GM12865 (cell line): Measurements from ENCODE around the gene DENND2A.
"Not testable (repeated sequence)": the region's sequence is repeated elsewhere in the genome, so short reads cannot be mapped to it uniquely, and the experiment has no call there.

Experiments
- DNase-seq: peaks from one replicate; pipeline ENCODE4 v3.0.0; 2010; ENCODE audit warnings: low read depth
- H3K4me3 ChIP-seq: 2 replicates; pipeline ENCODE4 v1.5.1; 2011; ENCODE audit warnings: mild to moderate bottlenecking, low read depth, low read length, control low read depth
- TF ChIP-seq, protein P1 (sequence below): IDR thresholded peaks from 2 replicates; pipeline ENCODE4 v1.5.1; 2011; ENCODE audit warnings: low read length, control low read depth, low read depth, inconsistent platforms; ENCODE audit not compliant: insufficient read depth; ENCODE audit errors: missing control alignments

The DENND2A gene

DNA sequence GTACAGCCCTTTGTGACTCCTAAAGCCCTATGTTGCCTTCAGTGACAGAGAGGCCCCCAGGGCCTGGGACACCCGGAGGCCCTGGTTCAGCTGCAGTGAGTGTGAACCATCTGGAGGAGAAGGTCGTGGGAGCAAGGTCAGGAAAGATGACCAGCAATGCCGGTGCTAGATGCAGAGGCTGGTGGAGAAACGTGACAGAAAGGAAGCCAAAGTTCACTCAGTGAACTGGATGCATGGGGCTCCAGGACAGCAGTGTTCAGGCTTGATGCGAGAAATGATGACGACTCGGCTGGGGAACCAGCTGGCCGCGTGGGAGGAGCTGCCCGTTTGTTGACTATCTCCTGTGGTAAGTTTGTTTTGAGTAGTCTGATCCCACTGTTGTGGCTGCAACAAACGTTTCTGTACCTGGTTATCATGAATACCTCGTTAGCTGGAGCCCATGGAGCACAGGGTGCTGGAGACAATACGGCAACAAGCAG, 107.2 kb downstream of the DENND2A start:
- no peak for DNase-seq
- no peak overlapping the region for H3K4me3 ChIP-seq
- TF ChIP-seq, protein P1, sequence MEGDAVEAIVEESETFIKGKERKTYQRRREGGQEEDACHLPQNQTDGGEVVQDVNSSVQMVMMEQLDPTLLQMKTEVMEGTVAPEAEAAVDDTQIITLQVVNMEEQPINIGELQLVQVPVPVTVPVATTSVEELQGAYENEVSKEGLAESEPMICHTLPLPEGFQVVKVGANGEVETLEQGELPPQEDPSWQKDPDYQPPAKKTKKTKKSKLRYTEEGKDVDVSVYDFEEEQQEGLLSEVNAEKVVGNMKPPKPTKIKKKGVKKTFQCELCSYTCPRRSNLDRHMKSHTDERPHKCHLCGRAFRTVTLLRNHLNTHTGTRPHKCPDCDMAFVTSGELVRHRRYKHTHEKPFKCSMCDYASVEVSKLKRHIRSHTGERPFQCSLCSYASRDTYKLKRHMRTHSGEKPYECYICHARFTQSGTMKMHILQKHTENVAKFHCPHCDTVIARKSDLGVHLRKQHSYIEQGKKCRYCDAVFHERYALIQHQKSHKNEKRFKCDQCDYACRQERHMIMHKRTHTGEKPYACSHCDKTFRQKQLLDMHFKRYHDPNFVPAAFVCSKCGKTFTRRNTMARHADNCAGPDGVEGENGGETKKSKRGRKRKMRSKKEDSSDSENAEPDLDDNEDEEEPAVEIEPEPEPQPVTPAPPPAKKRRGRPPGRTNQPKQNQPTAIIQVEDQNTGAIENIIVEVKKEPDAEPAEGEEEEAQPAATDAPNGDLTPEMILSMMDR, result no peak

DNA sequence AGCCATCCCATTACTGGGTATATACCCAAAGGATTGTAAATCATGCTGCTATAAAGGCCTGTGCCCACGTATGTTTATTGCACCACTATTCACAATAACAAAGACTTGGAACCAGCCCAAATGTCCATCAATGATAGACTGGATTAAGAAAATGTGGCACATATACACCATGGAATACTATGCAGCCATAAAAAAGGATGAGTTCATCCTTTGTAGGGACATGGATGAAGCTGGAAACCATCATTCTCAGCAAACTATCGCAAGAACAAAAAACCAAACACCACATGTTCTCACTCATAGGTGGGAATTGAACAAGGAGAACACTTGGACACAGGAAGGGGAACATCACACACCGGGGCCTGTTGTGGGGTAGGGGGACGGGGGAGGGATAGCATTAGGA, 111.2 kb downstream of the DENND2A start:
- DNase-seq, H3K4me3 ChIP-seq: not testable (repeated sequence)

DNA sequence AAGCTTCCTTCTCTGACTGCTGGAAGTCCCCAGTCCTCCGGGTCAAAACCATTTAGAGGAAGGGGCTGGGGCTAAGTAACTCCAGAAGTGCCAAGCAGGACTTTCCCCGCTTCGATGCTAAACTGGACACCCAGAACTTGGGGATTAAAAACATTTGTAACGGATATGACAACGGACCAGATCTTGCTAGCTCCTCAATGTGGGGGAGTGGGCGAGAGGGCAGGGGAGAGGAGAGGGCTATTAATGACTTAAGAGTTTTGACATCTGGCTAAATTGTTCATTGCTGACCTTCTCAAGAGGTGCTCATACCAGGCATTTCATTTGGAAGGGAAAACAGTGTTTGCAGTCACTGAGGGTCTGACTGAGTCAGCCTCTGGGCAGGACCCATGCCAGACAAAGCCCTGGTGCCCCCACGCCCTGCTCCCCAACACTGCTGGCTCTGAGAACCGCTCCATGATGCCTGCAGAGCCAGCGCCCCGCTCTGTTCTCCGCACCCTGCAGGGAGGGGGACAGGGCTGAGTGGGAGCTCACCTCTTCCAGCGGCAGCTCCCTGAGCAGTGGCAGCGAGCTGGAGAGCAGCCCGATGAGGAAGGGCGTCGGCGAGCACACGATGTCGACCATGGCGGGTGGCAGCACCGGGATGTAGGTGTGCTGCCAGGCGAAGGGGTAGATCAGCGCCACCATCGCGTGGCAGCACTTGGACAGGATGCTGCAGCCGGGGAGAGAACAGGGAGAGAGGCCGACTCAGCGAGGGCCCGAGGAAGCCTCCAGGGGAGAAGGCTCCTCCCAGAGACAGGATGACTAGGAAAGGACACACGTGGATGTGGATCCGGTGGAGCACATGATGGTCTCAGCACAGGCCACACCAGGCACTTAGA, 113.6 kb downstream of the DENND2A start:
- DNase-seq, result no peak
- TF ChIP-seq, protein P1, result no peak
- H3K4me3 ChIP-seq, result no peak overlapping the region

DNA sequence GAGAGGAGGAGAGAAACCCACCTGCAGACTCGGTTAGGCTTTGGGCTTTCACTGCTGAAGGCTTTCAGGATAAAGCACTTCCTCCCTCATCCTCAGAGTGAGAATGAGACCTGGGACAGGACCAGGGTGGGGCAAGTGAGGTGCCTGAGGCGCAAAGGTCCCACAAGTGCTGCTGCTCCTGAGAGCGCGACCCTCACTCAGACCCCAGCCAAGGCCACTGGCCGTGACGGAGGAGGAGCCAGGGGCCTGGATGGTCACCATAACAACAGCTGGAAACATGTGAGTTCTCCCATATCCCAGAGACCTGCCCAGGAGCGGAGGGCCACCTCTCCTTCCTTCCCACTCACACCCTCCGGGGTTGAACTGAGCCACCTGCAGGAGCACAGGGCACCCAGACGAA, 114.4 kb downstream of the DENND2A start:
- no peak overlapping the region for H3K4me3 ChIP-seq
- DNase-seq, result no peak
- TF ChIP-seq, protein P1, result no peak

DNA sequence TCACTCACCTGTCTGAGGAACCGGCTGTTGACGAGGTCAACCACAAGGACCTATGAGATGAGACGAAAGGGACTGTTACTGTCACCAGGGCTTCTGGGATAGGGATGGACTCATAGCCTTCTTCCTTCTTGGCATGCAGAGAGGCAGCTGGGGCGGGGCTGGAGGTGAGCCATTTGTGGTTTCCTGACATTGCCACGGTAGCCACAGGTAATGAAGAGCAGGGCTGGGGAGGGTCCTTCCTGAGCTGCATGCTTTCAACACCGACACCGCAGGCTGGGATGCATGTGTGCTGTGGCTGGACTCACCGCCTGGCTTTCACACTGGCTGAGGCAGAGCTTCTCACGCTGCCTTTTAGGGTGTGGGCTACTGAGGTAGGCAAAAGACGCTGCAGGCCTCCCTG, 114.9 kb downstream of the DENND2A start:
- no peak for DNase-seq
- no peak overlapping the region for H3K4me3 ChIP-seq
- TF ChIP-seq, protein P1, result no peak

DNA sequence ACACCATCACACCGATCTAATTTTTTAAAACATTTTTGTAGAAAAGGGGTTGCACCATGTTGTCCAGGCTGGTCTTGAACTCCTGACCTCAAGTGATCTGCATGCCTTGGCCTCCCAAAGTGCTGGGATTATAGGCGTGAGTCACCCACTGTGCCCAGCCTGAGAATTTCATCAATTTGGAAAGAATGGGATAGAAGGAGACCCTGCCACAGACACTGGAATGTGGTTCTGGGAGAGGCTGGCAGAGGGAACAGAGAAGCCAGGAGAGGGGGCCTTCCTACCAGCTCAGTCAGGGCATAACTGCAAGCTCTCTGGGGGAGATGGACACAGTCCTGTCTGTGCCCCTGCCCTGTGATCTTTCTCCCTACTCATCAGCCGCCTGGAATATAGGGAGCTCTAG, 119.2 kb downstream of the DENND2A start:
- no peak overlapping the region for H3K4me3 ChIP-seq
- TF ChIP-seq, protein P1, result no peak
- no peak for DNase-seq

DNA sequence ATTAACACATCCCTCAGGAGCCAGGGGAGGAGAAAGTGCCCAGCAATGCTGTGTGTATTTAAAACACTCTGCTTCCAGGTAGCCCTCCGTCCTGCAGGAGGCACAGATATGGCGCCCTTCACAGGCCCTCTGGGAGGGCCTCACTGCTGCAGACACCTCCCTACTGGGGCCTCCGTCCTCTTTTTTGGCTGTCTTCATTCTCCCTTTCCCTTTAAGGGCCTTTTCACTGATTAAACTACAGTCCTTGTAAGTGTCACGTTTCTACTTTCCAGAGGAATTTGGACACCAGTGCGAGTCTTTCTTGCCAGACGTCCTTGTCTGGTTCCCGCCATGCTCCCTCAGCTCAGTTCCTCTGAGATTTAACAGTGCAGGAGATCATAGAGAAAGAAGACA, 121.6 kb downstream of the DENND2A start:
- TF ChIP-seq, protein P1, result no peak
- H3K4me3 ChIP-seq, result no peak overlapping the region
- no peak for DNase-seq
